ENCODE data around the gene STOM. TPM values are rescaled to one million over a fixed set of nuclear protein-coding genes. Genes with fewer than 3 reads are reported as not detected.

The STOM gene
- total RNA-seq, 1 experiment from 2014 or later, result 33.1 TPM

DNA sequence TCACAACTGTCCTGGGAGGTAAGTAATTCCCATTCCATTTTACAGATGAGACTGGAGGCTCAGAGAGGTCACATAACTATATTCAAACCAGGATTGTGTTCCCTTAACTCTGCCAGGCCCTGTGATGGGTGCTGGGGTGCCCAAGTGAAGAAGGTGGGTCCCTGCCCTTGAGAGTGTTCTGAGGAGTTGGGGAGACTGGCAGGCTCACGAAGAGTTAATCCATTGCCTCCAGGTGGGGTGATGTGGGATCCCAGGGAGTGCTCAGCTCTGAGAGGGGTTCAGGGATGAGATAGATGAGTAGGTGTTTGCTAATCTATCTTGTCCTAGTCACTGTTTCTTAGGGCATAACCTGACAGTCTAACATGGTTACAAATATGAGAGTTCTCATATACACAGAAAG, 65.3 kb downstream of the STOM start:
- Histone ChIP-seq H3K36me3 (ENCODE audit: control insufficient read depth, insufficient read depth, low read length) (peaks cover 3% of the 10 kb centered on the region), H3K4me1 (peaks cover 25% of the 10 kb centered on the region), H3K9me3 (no peaks in the 10 kb centered on the region), H3K4me3 (ENCODE audit: low read depth, low read length) (no peak overlapping the region), H3K27me3 (replicated peaks; ENCODE audit: control insufficient read depth, insufficient read depth, low read length) (no peaks in the 10 kb centered on the region)
- POLR2A ChIA-PET, result interaction anchor here (0.5 kb wide), 1 partner anchor 18 kb away, joined by 7 read pairs; no protein-coding TSS in a partner anchor
- H3K9me3 Mint-ChIP-seq (ENCODE audit: unreplicated experiment), result no peaks in the 10 kb centered on the region
- H3K4me1 Mint-ChIP-seq (ENCODE audit: low read depth, unreplicated experiment), result peaks cover 17% of the 10 kb centered on the region
- H3K27me3 Mint-ChIP-seq (ENCODE audit: insufficient read depth, unreplicated experiment), result no peaks in the 10 kb centered on the region
- CTCF ChIA-PET, result interaction anchor here (0.7 to 0.9 kb wide), 2 partner anchors 17 to 26 kb away, joined by 3 read pairs; no protein-coding TSS in a partner anchor
- intact Hi-C loops (cut with micrococcal nuclease; ENCODE audit: unreplicated experiment), result loop anchor here (2.0 kb wide), 1 partner anchor 18 kb away; no protein-coding TSS in a partner anchor
- no peak for DNase-seq
- H3K36me3 Mint-ChIP-seq (ENCODE audit: insufficient read depth, unreplicated experiment), result peaks cover 13% of the 10 kb centered on the region
- TF ChIP-seq, protein P1, sequence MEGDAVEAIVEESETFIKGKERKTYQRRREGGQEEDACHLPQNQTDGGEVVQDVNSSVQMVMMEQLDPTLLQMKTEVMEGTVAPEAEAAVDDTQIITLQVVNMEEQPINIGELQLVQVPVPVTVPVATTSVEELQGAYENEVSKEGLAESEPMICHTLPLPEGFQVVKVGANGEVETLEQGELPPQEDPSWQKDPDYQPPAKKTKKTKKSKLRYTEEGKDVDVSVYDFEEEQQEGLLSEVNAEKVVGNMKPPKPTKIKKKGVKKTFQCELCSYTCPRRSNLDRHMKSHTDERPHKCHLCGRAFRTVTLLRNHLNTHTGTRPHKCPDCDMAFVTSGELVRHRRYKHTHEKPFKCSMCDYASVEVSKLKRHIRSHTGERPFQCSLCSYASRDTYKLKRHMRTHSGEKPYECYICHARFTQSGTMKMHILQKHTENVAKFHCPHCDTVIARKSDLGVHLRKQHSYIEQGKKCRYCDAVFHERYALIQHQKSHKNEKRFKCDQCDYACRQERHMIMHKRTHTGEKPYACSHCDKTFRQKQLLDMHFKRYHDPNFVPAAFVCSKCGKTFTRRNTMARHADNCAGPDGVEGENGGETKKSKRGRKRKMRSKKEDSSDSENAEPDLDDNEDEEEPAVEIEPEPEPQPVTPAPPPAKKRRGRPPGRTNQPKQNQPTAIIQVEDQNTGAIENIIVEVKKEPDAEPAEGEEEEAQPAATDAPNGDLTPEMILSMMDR (IDR thresholded peaks at IDR 0.05; ENCODE audit: insufficient read depth in 1 of 2, low read depth in 1 of 2, low read length in 1 of 2, severe bottlenecking in 1 of 2, unreplicated experiment in 1 of 2), result no peak
- BruUV-seq (replicated peaks), result no TSS peak
- no peak overlapping the region for H3K4me3 Mint-ChIP-seq (ENCODE audit: unreplicated experiment)
- H3K27ac Mint-ChIP-seq (ENCODE audit: unreplicated experiment), result no peak overlapping the region

DNA sequence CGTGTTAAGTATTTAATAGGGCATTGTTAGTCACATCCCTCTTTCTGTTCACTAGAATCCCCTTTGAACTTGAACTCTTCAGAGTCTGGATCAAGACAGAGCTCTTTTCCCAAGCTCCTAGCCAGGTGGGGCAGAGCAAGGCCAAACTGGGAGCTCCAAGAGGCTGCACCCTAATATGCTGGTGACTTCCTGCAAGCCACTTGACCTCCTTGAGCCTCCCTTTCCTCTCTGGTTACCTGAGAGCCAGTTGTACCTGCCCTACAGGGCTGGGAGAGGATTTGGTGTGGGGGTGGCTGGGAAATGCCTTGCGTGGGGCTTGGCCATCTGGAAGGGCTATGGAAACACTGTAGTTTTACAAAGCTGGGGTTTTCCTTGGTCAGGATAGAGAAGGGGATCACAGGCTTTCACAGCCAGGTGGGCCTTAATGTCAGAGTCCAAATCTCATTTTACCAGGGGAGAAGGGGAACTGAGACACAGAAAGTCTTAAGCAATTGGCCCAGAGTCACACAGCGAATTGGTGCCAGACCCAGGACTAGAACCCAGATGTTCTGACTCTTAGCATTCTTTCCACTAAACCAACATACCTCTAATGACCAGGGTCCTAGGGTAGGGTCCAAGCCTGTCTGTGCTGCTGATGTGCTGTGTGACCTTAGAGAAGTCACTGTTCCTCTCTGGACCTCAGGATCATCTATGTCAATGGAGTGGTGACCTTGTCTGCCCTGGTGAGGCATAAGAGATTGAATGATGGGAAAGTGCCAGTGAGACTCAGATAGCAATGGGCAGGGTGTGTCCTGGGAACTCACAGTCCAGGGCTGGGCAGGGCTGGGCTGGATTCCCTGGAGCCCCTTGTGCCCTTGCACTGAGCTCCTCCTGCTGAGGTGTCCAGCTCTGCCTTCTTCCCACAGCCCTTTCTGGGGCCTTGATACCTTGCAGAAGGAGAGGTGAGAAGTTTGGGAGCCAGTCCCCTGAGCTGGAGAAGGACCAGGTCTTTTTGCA, 66.3 kb downstream of the STOM start:
- CTCF ChIA-PET, result interaction anchor here (0.7 to 0.9 kb wide), 2 partner anchors 16 to 25 kb away, joined by 3 read pairs; no protein-coding TSS in a partner anchor
- Histone ChIP-seq H3K4me1 (peaks cover 33% of the 10 kb centered on the region), H3K4me3 (ENCODE audit: low read depth, low read length) (no peak overlapping the region), H3K36me3 (ENCODE audit: control insufficient read depth, insufficient read depth, low read length) (peaks cover 3% of the 10 kb centered on the region), H3K27me3 (replicated peaks; ENCODE audit: control insufficient read depth, insufficient read depth, low read length) (no peaks in the 10 kb centered on the region), H3K9me3 (no peaks in the 10 kb centered on the region)
- no peaks in the 10 kb centered on the region for H3K9me3 Mint-ChIP-seq (ENCODE audit: unreplicated experiment)
- peaks cover 9% of the 10 kb centered on the region for H3K36me3 Mint-ChIP-seq (ENCODE audit: insufficient read depth, unreplicated experiment)
- TF ChIP-seq, protein P1 (IDR thresholded peaks at IDR 0.05; ENCODE audit: insufficient read depth in 1 of 2, low read depth in 1 of 2, low read length in 1 of 2, severe bottlenecking in 1 of 2, unreplicated experiment in 1 of 2), result no peak
- H3K27me3 Mint-ChIP-seq (ENCODE audit: insufficient read depth, unreplicated experiment), result no peaks in the 10 kb centered on the region
- DNase-seq, result no peak
- H3K4me3 Mint-ChIP-seq (ENCODE audit: unreplicated experiment), result no peak overlapping the region
- H3K27ac Mint-ChIP-seq (ENCODE audit: unreplicated experiment), result no peak overlapping the region
- intact Hi-C loops (cut with micrococcal nuclease; ENCODE audit: unreplicated experiment), result loop anchor here (2.0 kb wide), 1 partner anchor 17 kb away; no protein-coding TSS in a partner anchor
- no TSS peak for BruUV-seq (replicated peaks)
- H3K4me1 Mint-ChIP-seq (ENCODE audit: low read depth, unreplicated experiment), result peaks cover 21% of the 10 kb centered on the region
- POLR2A ChIA-PET, result interaction anchor here (0.6 kb wide), 1 partner anchor 79 kb away, joined by 3 read pairs; no protein-coding TSS in a partner anchor

DNA sequence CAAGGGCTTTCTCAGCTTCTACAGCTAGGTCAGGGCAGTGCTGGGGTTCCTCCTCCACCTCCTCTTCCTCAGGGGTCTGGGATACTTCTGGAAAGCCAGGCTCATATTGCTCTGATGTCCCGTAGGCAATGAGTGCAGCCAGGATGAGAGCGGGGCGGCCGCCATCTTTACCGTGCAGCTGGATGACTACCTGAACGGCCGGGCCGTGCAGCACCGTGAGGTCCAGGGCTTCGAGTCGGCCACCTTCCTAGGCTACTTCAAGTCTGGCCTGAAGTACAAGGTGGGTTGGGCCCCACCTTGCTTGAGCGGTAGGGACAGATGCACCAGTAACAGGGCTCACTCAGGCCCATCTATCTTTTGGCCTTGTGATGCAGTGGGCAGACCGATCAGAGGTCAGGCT, 67.3 kb downstream of the STOM start:
- Histone ChIP-seq H3K4me1 (peaks cover 43% of the 10 kb centered on the region), H3K4me3 (ENCODE audit: low read depth, low read length) (no peak overlapping the region), H3K27me3 (replicated peaks; ENCODE audit: control insufficient read depth, insufficient read depth, low read length) (no peaks in the 10 kb centered on the region), H3K36me3 (ENCODE audit: control insufficient read depth, insufficient read depth, low read length) (peaks cover 3% of the 10 kb centered on the region), H3K9me3 (no peaks in the 10 kb centered on the region)
- H3K4me3 Mint-ChIP-seq (ENCODE audit: unreplicated experiment), result no peak overlapping the region
- intact Hi-C loops (cut with micrococcal nuclease; ENCODE audit: unreplicated experiment), result no loop called here
- no peak for DNase-seq
- BruUV-seq (replicated peaks), result no TSS peak
- TF ChIP-seq, protein P1 (IDR thresholded peaks at IDR 0.05; ENCODE audit: insufficient read depth in 1 of 2, low read depth in 1 of 2, low read length in 1 of 2, severe bottlenecking in 1 of 2, unreplicated experiment in 1 of 2), result no peak
- H3K27me3 Mint-ChIP-seq (ENCODE audit: insufficient read depth, unreplicated experiment), result no peaks in the 10 kb centered on the region
- CTCF ChIA-PET, result no interaction called here
- H3K36me3 Mint-ChIP-seq (ENCODE audit: insufficient read depth, unreplicated experiment), result peaks cover 4% of the 10 kb centered on the region
- H3K27ac Mint-ChIP-seq (ENCODE audit: unreplicated experiment), result no peak overlapping the region
- peaks cover 31% of the 10 kb centered on the region for H3K4me1 Mint-ChIP-seq (ENCODE audit: low read depth, unreplicated experiment)
- POLR2A ChIA-PET, result no interaction called here
- no peaks in the 10 kb centered on the region for H3K9me3 Mint-ChIP-seq (ENCODE audit: unreplicated experiment)
